ENCODE measurements around the gene AZI2. TPM values are rescaled to one million over a fixed set of nuclear protein-coding genes. Genes with fewer than 3 reads are reported as not detected.
A peak's percentile ranks its signal among the peaks of the same experiment; 100 is the strongest.

Gene AZI2
- total and polyA plus RNA-seq, 10 of the 15 experiments (the other 5 are each of a cell fraction or from before 2014, with no cell fraction given): 19.9 to 91.7 (median 35.5) TPM

GRCh38 chr3:28291577-28291976 lies 57.0 kb downstream of the AZI2 start:
- intact Hi-C loops (cut with micrococcal nuclease; ENCODE audit: unreplicated experiment) (no loop called here), in situ Hi-C loops (cut with MboI) (no loop called here)
- ATAC-seq: no peak
- Histone ChIP-seq H3K79me2 (ENCODE audit: control insufficient read depth, insufficient read depth, low read length) (no peaks in the 10 kb centered on the region), H3K36me3 (ENCODE audit: control insufficient read depth in 2 of 2, insufficient read depth in 2 of 2, low read length in 1 of 2) (peaks cover 0 to 4% of the 10 kb centered on the region in 2 experiments; a peak in 2 of 4 replicates), H3K9me3 (replicated peaks; ENCODE audit: control insufficient read depth, insufficient read depth, low read length) (peaks cover 4% of the 10 kb centered on the region), H4K20me1 (ENCODE audit: control insufficient read depth, insufficient read depth) (no peaks in the 10 kb centered on the region), H3K9ac (ENCODE audit: control insufficient read depth, insufficient read depth, low read length) (no peak overlapping the region), H3K4me3 (no peak overlapping the region), H3K4me1 (ENCODE audit: control insufficient read depth, insufficient read depth, low read length) (no peaks in the 10 kb centered on the region), H3K27ac (ENCODE audit: control insufficient read depth, insufficient read depth) (no peak overlapping the region), H3K27me3 (replicated peaks in 1 of 2; ENCODE audit: control insufficient read depth in 2 of 2, insufficient read depth in 2 of 2, low read length in 1 of 2) (no peaks in the 10 kb centered on the region), H2AFZ (ENCODE audit: control insufficient read depth, low read depth, low read length) (no peak overlapping the region), H3K4me2 (ENCODE audit: control insufficient read depth, insufficient read depth) (no peak overlapping the region)
- RAD21 ChIA-PET (ENCODE audit: unreplicated experiment): interaction anchor here (3.4 kb wide), 1 partner anchor 580 kb away, joined by 10 read pairs; no protein-coding TSS in a partner anchor
- no TSS peak for BruUV-seq (replicated peaks)
- SMC1A ChIA-PET (ENCODE audit: uncharacterized antibody, unreplicated experiment): interaction anchor here (0.8 to 3.0 kb wide), 5 partner anchors 17 to 580 kb away, joined by 3 to 19 read pairs (median 5); no protein-coding TSS in a partner anchor
- TF ChIP-seq IKZF2 (IDR thresholded peaks at IDR 0.05) (no peak), SMAD5 (IDR thresholded peaks at IDR 0.05; ENCODE audit: low read depth) (no peak), HCFC1 (IDR thresholded peaks at IDR 0.05; ENCODE audit: low read length) (no peak), POLR2A (IDR thresholded peaks at IDR 0.05; ENCODE audit: low read depth, low read length) (no peak), ATF2 (IDR thresholded peaks at IDR 0.05; ENCODE audit: low read length) (no peak)
- no peak for DNase-seq (ENCODE audit: low read depth, low spot score)
- POLR2A ChIA-PET: no interaction called here
- CTCF ChIA-PET: interaction anchor here (1.4 kb wide), 2 partner anchors 9 to 579 kb away, joined by 3 read pairs; no protein-coding TSS in a partner anchor
- FAIRE-seq: no peak

GRCh38 chr3:28290863-28291300 lies 57.7 kb downstream of the AZI2 start:
- Histone ChIP-seq H3K9me3 (replicated peaks; ENCODE audit: control insufficient read depth, insufficient read depth, low read length) (peaks cover 4% of the 10 kb centered on the region), H3K27me3 (replicated peaks in 1 of 2; ENCODE audit: control insufficient read depth in 2 of 2, insufficient read depth in 2 of 2, low read length in 1 of 2) (no peaks in the 10 kb centered on the region), H3K79me2 (ENCODE audit: control insufficient read depth, insufficient read depth, low read length) (no peaks in the 10 kb centered on the region), H3K27ac (ENCODE audit: control insufficient read depth, insufficient read depth) (no peak overlapping the region), H3K4me3 (no peak overlapping the region), H3K4me2 (ENCODE audit: control insufficient read depth, insufficient read depth) (no peak overlapping the region), H3K4me1 (ENCODE audit: control insufficient read depth, insufficient read depth, low read length) (no peaks in the 10 kb centered on the region), H3K36me3 (ENCODE audit: control insufficient read depth in 2 of 2, insufficient read depth in 2 of 2, low read length in 1 of 2) (peaks cover 0 to 4% of the 10 kb centered on the region in 2 experiments; a peak in 2 of 4 replicates), H3K9ac (ENCODE audit: control insufficient read depth, insufficient read depth, low read length) (no peak overlapping the region), H2AFZ (ENCODE audit: control insufficient read depth, low read depth, low read length) (no peak overlapping the region), H4K20me1 (ENCODE audit: control insufficient read depth, insufficient read depth) (no peaks in the 10 kb centered on the region)
- no TSS peak for BruUV-seq (replicated peaks)
- ATAC-seq: no peak
- TF ChIP-seq NKRF (conservative IDR thresholded peaks at IDR 0.05) (no peak), YY1 (IDR thresholded peaks at IDR 0.05; ENCODE audit: low read depth, low read length) (peak; percentile 49; the same call in 1 of the 2 replicates)
- DNase-seq (ENCODE audit: low read depth, low spot score): no peak
- WGBS (ENCODE audit: insufficient coverage, insufficient replicate concordance, low lambda C conversion rate, missing lambda C conversion rate): 100% methylated on average over 1 of the region's 1 CpG
- ChIA-PET CTCF (interaction anchor here (1.4 kb wide), 2 partner anchors 8 to 578 kb away, joined by 3 read pairs; no protein-coding TSS in a partner anchor), RAD21 (ENCODE audit: unreplicated experiment) (no interaction called here), POLR2A (no interaction called here), SMC1A (ENCODE audit: uncharacterized antibody, unreplicated experiment) (interaction anchor here (0.8 to 3.0 kb wide), 4 partner anchors 16 to 579 kb away, joined by 3 to 19 read pairs (median 6); no protein-coding TSS in a partner anchor)
- in situ Hi-C loops (cut with MboI): no loop called here
- FAIRE-seq: no peak
- intact Hi-C loops (cut with micrococcal nuclease; ENCODE audit: unreplicated experiment): no loop called here

Data from GM12878 (cell line).